ENCODE measurements around the gene DNAH12. TPM values are rescaled to one million over a fixed set of nuclear protein-coding genes. Genes with fewer than 3 reads are reported as not detected.

DNAH12 gene
- total RNA-seq, 4 donors from 2014 or later = 0.16 to 0.44 (median 0.27) TPM

- TF ChIP-seq, protein P1, sequence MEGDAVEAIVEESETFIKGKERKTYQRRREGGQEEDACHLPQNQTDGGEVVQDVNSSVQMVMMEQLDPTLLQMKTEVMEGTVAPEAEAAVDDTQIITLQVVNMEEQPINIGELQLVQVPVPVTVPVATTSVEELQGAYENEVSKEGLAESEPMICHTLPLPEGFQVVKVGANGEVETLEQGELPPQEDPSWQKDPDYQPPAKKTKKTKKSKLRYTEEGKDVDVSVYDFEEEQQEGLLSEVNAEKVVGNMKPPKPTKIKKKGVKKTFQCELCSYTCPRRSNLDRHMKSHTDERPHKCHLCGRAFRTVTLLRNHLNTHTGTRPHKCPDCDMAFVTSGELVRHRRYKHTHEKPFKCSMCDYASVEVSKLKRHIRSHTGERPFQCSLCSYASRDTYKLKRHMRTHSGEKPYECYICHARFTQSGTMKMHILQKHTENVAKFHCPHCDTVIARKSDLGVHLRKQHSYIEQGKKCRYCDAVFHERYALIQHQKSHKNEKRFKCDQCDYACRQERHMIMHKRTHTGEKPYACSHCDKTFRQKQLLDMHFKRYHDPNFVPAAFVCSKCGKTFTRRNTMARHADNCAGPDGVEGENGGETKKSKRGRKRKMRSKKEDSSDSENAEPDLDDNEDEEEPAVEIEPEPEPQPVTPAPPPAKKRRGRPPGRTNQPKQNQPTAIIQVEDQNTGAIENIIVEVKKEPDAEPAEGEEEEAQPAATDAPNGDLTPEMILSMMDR (IDR thresholded peaks at IDR 0.05; ENCODE audit: low read depth) = no peak
Observed at GRCh38 chr3:57577801-57578200, 33.7 kb upstream of the DNAH12 start.

- TF ChIP-seq, protein P1 (IDR thresholded peaks at IDR 0.05; ENCODE audit: low read depth) = no peak
Observed at GRCh38 chr3:57575966-57576626, 32.0 kb upstream of the DNAH12 start.

GRCh38 chr3:57572096-57572495 is 28.0 kb upstream of the DNAH12 start:
- TF ChIP-seq, protein P1 (IDR thresholded peaks at IDR 0.05; ENCODE audit: low read depth) = no peak

DNA sequence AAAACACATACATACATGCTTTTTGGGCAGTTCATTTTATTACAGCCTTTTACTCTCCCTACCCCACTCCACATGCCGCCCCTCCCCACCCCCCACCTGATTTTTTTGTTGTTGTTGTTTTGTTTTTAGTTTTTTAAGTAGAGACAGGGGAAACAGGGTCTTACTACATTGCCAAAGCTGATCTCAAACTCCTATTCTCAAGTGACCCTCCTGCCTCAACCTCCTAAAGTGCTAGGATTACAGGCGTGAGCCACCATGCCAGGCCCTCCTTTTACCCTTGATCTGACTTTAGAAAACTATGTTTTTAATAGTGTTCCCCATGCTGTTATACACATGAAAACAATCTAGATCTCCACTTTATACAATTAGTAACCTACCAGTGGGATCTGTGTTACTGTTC is 26.7 kb upstream of the DNAH12 start:
- TF ChIP-seq, protein P1 (IDR thresholded peaks at IDR 0.05; ENCODE audit: low read depth) = no peak

GRCh38 chr3:57569859-57570450 is 25.8 kb upstream of the DNAH12 start:
- TF ChIP-seq, protein P1 (IDR thresholded peaks at IDR 0.05; ENCODE audit: low read depth) = no peak

- TF ChIP-seq, protein P1 (IDR thresholded peaks at IDR 0.05; ENCODE audit: low read depth) = no peak
Observed at GRCh38 chr3:57559526-57559925, 15.4 kb upstream of the DNAH12 start.

DNA sequence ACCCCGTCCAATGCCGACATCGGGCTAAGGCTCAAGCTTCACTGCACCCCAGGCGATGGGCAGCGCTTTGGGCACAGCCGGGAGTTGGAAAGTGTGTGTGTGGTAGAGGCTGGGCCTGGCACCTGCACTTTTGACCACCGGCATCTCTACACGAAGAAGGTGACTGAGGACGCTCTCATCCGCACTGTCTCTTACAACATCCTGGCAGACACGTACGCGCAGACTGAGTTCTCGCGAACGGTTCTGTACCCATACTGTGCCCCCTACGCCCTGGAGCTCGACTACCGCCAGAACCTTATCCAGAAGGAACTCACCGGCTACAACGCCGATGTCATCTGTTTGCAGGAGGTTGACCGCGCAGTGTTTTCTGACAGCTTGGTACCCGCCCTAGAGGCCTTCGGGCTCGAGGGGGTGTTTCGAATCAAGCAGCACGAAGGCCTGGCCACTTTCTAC is 13.0 kb upstream of the DNAH12 start:
- TF ChIP-seq, protein P1 (IDR thresholded peaks at IDR 0.05; ENCODE audit: low read depth) = no peak

Data from subcutaneous adipose tissue (tissue), 4 donors.